Measurements from ENCODE around the gene TARM1. TPM values are rescaled to one million over a fixed set of nuclear protein-coding genes. Genes with fewer than 3 reads are reported as not detected.

Gene TARM1
- total and polyA plus RNA-seq, 2 of the 4 experiments (the other 2 are of a cell fraction): not detected

- Histone ChIP-seq H3K79me1 (ENCODE audit: low read depth in 1 of 2, low read length in 2 of 2) (peaks cover 0 to 7% of the 10 kb centered on the region in 2 experiments; a peak in 1 of 4 replicates), H2AK5ac (ENCODE audit: low read depth, low read length) (no peak overlapping the region), H3K9ac (ENCODE audit: low read depth, low read length) (no peak overlapping the region), H3K4me2 (ENCODE audit: low read depth, low read length) (no peak overlapping the region), H3K18ac (ENCODE audit: low read depth, low read length) (no peak overlapping the region), H3K4me3 (ENCODE audit: insufficient read depth, low read depth, low read length) (no peak overlapping the region), H3K27ac (ENCODE audit: insufficient read depth, low read length) (no peak overlapping the region), H3K9me1 (ENCODE audit: insufficient read depth, low read length) (no peaks in the 10 kb centered on the region), H3K36me3 (ENCODE audit: control insufficient read depth, insufficient read depth, low read length) (peaks cover 81% of the 10 kb centered on the region), H2BK20ac (ENCODE audit: low read depth, low read length) (no peak overlapping the region), H2AFZ (replicated peaks; ENCODE audit: low read length, poor library complexity) (no peak overlapping the region), H3K4me1 (ENCODE audit: control insufficient read depth, insufficient read depth, low read length) (no peaks in the 10 kb centered on the region), H2AK9ac (replicated peaks; ENCODE audit: low read depth, low read length, poor library complexity) (no peak overlapping the region), H2BK15ac (ENCODE audit: low read depth, low read length) (no peak overlapping the region), H3K14ac (replicated peaks; ENCODE audit: low read depth, low read length) (no peak overlapping the region), H3K56ac (ENCODE audit: extremely low read depth, insufficient read depth, low read length) (no peak overlapping the region), H4K8ac (ENCODE audit: low read depth in 2 of 2, low read length in 2 of 2) (no peak overlapping the region), H3K4ac (ENCODE audit: low read depth, low read length) (no peak overlapping the region), H4K5ac (ENCODE audit: low read depth, low read length) (no peak overlapping the region), H3K9me3 (ENCODE audit: control insufficient read depth, insufficient read depth, low read length) (no peaks in the 10 kb centered on the region), H3K27me3 (ENCODE audit: control insufficient read depth, insufficient read depth, low read length) (no peaks in the 10 kb centered on the region), H4K20me1 (ENCODE audit: insufficient read depth, low read length) (no peaks in the 10 kb centered on the region), H2BK5ac (ENCODE audit: low read depth, low read length, poor library complexity, severe bottlenecking) (no peak overlapping the region), H2BK120ac (ENCODE audit: low read depth, low read length) (no peak overlapping the region), H3K23ac (ENCODE audit: low read depth, low read length) (no peak overlapping the region), H4K91ac (ENCODE audit: insufficient read depth, low read depth, low read length) (no peak overlapping the region)
- DNase-seq (no peak), ATAC-seq (ENCODE audit: low read depth) (no peak)
- 100% methylated on average over 7 of the region's 19 CpGs; no CpG with 5 or more reads in 1 of the 2 experiments for WGBS, 2 experiments (ENCODE audit: extremely low coverage in 2 of 2, insufficient read length in 1 of 2)
- POLR2A ChIA-PET (ENCODE audit: unreplicated experiment): no interaction called here
- intact Hi-C loops (cut with micrococcal nuclease) (no loop called here), dilution Hi-C loops (cut with HindIII; ENCODE audit: low sequenced_read_pairs, unreplicated experiment) (no loop called here), in situ Hi-C loops (cut with MboI; ENCODE audit: low sequenced_read_pairs) (loop anchor here (25.0 kb wide), 1 partner anchor 338 kb away; the partner anchor contains the start of genes CDC42EP5 and LENG9)
- BruUV-seq (replicated peaks): no TSS peak
- CTCF ChIA-PET: no interaction called here
- TF ChIP-seq CEBPB (IDR thresholded peaks at IDR 0.05; ENCODE audit: low read depth, low read length) (no peak), POLR2A (IDR thresholded peaks at IDR 0.05; ENCODE audit: low read depth, low read length) (no peak), SMC3 (IDR thresholded peaks at IDR 0.05; ENCODE audit: low read depth, low read length) (no peak), FOS (IDR thresholded peaks at IDR 0.05; ENCODE audit: low read depth, low read length) (no peak), RCOR1 (IDR thresholded peaks at IDR 0.05; ENCODE audit: insufficient replicate concordance, low read length) (no peak), BHLHE40 (IDR thresholded peaks at IDR 0.05; ENCODE audit: low read depth, low read length) (no peak), CTCF (conservative IDR thresholded peaks at IDR 0.05; ENCODE audit: low read depth, low read length) (no peak), MXI1 (IDR thresholded peaks at IDR 0.05; ENCODE audit: borderline replicate concordance, low read depth, low read length) (no peak), ELK1 (IDR thresholded peaks at IDR 0.05; ENCODE audit: borderline replicate concordance, low read depth, low read length) (no peak), RFX5 (IDR thresholded peaks at IDR 0.05; ENCODE audit: low read depth, low read length) (no peak), MAZ (IDR thresholded peaks at IDR 0.05; ENCODE audit: borderline replicate concordance, low read depth, low read length) (no peak), USF2 (IDR thresholded peaks at IDR 0.05; ENCODE audit: low read depth, low read length) (no peak), MAFK (IDR thresholded peaks at IDR 0.05; ENCODE audit: low read depth, low read length) (no peak), CHD1 (IDR thresholded peaks at IDR 0.05; ENCODE audit: low read depth, low read length) (no peak), RAD21 (IDR thresholded peaks at IDR 0.05; ENCODE audit: low read length) (no peak), NFE2L2 (IDR thresholded peaks at IDR 0.05; ENCODE audit: low read depth, low read length) (no peak)
These were observed 43.2 kb upstream of the TARM1 start for GRCh38 chr19:54124393-54124792.

All from IMR-90 (cell line).